ENCODE measurements around the gene KIAA1755.
A peak's percentile ranks its signal among the peaks of the same experiment; 100 is the strongest.

DNA sequence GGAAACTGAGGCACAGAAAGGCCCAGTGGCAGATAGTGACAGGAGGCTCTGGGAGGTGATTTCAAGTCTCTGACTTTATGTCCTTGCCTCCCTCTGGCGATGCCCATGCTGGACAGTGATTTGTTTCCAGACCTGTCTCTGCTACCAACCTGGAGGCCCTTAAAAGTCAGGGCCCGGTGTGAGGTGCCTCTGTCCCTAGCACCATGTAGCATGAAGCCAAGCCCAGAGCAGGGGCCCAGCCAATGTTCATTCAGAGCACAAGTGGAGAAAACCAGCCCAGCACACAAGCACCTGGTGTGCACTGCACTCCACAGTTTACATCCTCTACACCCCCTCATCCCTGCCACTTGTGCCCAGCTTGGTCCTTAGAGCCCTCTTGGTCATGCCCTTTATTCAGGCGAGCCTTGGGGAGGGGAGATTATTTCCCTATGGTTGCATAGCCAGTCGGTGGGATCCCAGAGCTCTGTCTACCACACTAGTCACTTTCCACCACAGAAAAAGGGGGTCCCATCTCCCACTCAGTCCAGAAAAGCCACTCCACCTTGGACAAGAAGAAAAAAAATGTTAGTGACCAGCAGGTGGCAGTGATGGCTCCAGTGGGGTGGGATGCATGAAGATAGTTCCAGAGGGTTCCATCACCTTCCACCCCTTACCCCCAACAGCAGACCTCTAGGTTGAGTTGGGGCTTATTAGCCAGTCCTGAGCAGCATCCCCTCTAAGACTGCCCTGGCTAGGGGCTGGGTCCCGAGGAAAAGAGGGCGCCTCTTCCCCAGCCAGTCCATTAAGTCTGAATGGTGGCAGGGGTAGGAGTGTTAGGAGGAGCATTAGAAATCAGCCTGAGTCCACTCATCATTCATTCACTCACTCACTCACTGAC, 30.9 kb downstream of the KIAA1755 start:
- TF ChIP-seq, protein P1, sequence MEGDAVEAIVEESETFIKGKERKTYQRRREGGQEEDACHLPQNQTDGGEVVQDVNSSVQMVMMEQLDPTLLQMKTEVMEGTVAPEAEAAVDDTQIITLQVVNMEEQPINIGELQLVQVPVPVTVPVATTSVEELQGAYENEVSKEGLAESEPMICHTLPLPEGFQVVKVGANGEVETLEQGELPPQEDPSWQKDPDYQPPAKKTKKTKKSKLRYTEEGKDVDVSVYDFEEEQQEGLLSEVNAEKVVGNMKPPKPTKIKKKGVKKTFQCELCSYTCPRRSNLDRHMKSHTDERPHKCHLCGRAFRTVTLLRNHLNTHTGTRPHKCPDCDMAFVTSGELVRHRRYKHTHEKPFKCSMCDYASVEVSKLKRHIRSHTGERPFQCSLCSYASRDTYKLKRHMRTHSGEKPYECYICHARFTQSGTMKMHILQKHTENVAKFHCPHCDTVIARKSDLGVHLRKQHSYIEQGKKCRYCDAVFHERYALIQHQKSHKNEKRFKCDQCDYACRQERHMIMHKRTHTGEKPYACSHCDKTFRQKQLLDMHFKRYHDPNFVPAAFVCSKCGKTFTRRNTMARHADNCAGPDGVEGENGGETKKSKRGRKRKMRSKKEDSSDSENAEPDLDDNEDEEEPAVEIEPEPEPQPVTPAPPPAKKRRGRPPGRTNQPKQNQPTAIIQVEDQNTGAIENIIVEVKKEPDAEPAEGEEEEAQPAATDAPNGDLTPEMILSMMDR (IDR thresholded peaks at IDR 0.05), result peak; percentile 60
- no peak for TF ChIP-seq EZH2phosphoT487 (IDR thresholded peaks at IDR 0.05)
- TF ChIP-seq EZH2 (IDR thresholded peaks at IDR 0.05), result no peak

Measured in neural progenitor cell (in vitro differentiated cells).